A549 (cell line): Measurements from ENCODE around the gene ZFYVE9.

Source experiments
- CEBPB ChIP-seq, 2 experiments: fragments of >200 bp in 1 of 2; sonication (Bioruptor Twin) in 1 of 2; formaldehyde crosslinking in 1 of 2; IDR thresholded peaks; 2 replicates each; pipeline ENCODE4 v1.6.1; 2012 to 2016
- CTCF ChIP-seq: fragments of >200 bp; sonication (Bioruptor Twin); formaldehyde crosslinking; IDR thresholded peaks from 3 replicates; pipeline ENCODE4 v1.5.1; 2016
- EP300 ChIP-seq, 2 experiments: fragments of >200 bp; sonication (Bioruptor Twin); formaldehyde crosslinking; IDR thresholded peaks; 2 replicates in 1 of 2; 3 replicates in 1 of 2; pipeline ENCODE4 v1.6.1; 2016 to 2017
- JUN ChIP-seq, 2 experiments: fragments of >200 bp; sonication (Bioruptor Twin); formaldehyde crosslinking; IDR thresholded peaks; 2 replicates in 1 of 2; 3 replicates in 1 of 2; pipeline ENCODE4 v1.6.1; 2016 to 2017
- MYC ChIP-seq: IDR thresholded peaks from 2 replicates; pipeline ENCODE4 v1.6.1; 2012; ENCODE audit warnings: mild to moderate bottlenecking, inconsistent platforms, low read length, improper control_type of control experiment, borderline replicate concordance
- POLR2A ChIP-seq: IDR thresholded peaks from 2 replicates; pipeline ENCODE4 v1.6.1; 2012; ENCODE audit warnings: mild to moderate bottlenecking, low read length
- RFX5 ChIP-seq: fragments of 450-650 bp; IDR thresholded peaks from 2 replicates; pipeline ENCODE4 v1.7.1; 2014; ENCODE audit warnings: antibody characterized with exemption, mild to moderate bottlenecking, moderate library complexity

GRCh38 chr1:52366517-52366827, 224.6 kb downstream of the ZFYVE9 start:
- TF ChIP-seq EP300 (IDR thresholded peaks at IDR 0.05) (no peak), MYC (no peak), CEBPB (IDR thresholded peaks at IDR 0.05) (no peak), POLR2A (no peak), CTCF (no peak), JUN (IDR thresholded peaks at IDR 0.05) (no peak), RFX5 (no peak)
